ENCODE measurements around the gene RALBP1. TPM values are rescaled to one million over a fixed set of nuclear protein-coding genes. Genes with fewer than 3 reads are reported as not detected.
A peak's percentile ranks its signal among the peaks of the same experiment; 100 is the strongest.

The RALBP1 gene
- total and polyA plus RNA-seq, 9 of the 15 experiments (the other 6 are each of a cell fraction or from before 2014, with no cell fraction given): 10.9 to 70.0 (median 61.3) TPM

GRCh38 chr18:9474983-9475642 is at the start of gene RALBP1 (continued):
- TF ChIP-seq STAG1 (CRISPR knock-in tag; IDR thresholded peaks at IDR 0.05; ENCODE audit: borderline replicate concordance) (no peak), BCOR (IDR thresholded peaks at IDR 0.05) (no peak), TBP (optimal IDR thresholded peaks at IDR 0.05; ENCODE audit: low read depth, low read length) (peak; percentile 78), ZBTB43 (CRISPR knock-in tag; IDR thresholded peaks at IDR 0.05) (no peak), ZBTB8A (IDR thresholded peaks at IDR 0.05; ENCODE audit: partially characterized antibody) (no peak), NFXL1 (CRISPR knock-in tag; IDR thresholded peaks at IDR 0.05) (no peak), FOXK2 (conservative IDR thresholded peaks at IDR 0.05 in 1 of 2, IDR thresholded peaks at IDR 0.05 in 1 of 2; ENCODE audit: low read depth in 2 of 2) (peak; percentile 98 to 99), CREB1 (IDR thresholded peaks at IDR 0.05) (peak; percentile 96), CREB1 (CRISPR knock-in tag; IDR thresholded peaks at IDR 0.05) (peak; percentile 96), NFE2 (IDR thresholded peaks at IDR 0.05; ENCODE audit: low read depth) (0 out of 2 replicates have a peak, but pooled peaks have one; percentile 7), BRD4 (IDR thresholded peaks at IDR 0.05) (0 out of 2 replicates have a peak, but pooled peaks have one; percentile 41), DIDO1 (tag; IDR thresholded peaks at IDR 0.05; ENCODE audit: low read depth) (peak; percentile 26; the same call in 1 of the 2 replicates), ZNF561 (CRISPR knock-in tag; conservative IDR thresholded peaks at IDR 0.05) (0 out of 2 replicates have a peak, but pooled peaks have one; percentile 33), SAFB2 (IDR thresholded peaks at IDR 0.05; ENCODE audit: borderline replicate concordance, low read depth, low read length, severe bottlenecking) (no peak), ELF4 (CRISPR knock-in tag; IDR thresholded peaks at IDR 0.05) (0 out of 2 replicates have a peak, but pooled peaks have one; percentile 64), RUNX1 (IDR thresholded peaks at IDR 0.05; ENCODE audit: low read depth) (no peak), ZNF282 (CRISPR knock-in tag; IDR thresholded peaks at IDR 0.05) (no peak), ID3 (CRISPR knock-in tag; IDR thresholded peaks at IDR 0.05) (no peak), ID3 (tag; IDR thresholded peaks at IDR 0.05) (no peak), L3MBTL2 (IDR thresholded peaks at IDR 0.05) (peak; percentile 90), HLTF (IDR thresholded peaks at IDR 0.05) (no peak), ZMIZ1 (IDR thresholded peaks at IDR 0.05; ENCODE audit: low read depth in 2 of 2, low read length in 2 of 2) (0 out of 4 replicates have a peak, but pooled peaks of 1 of the 2 experiments have one; percentile 52)
- TF ChIP-seq, protein P1, sequence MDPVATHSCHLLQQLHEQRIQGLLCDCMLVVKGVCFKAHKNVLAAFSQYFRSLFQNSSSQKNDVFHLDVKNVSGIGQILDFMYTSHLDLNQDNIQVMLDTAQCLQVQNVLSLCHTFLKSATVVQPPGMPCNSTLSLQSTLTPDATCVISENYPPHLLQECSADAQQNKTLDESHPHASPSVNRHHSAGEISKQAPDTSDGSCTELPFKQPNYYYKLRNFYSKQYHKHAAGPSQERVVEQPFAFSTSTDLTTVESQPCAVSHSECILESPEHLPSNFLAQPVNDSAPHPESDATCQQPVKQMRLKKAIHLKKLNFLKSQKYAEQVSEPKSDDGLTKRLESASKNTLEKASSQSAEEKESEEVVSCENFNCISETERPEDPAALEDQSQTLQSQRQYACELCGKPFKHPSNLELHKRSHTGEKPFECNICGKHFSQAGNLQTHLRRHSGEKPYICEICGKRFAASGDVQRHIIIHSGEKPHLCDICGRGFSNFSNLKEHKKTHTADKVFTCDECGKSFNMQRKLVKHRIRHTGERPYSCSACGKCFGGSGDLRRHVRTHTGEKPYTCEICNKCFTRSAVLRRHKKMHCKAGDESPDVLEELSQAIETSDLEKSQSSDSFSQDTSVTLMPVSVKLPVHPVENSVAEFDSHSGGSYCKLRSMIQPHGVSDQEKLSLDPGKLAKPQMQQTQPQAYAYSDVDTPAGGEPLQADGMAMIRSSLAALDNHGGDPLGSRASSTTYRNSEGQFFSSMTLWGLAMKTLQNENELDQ (CRISPR knock-in tag; IDR thresholded peaks at IDR 0.05; ENCODE audit: borderline replicate concordance): no peak

Measured in K562 (cell line).